ENCODE results near the gene MAP3K13. TPM values are rescaled to one million over a fixed set of nuclear protein-coding genes. Genes with fewer than 3 reads are reported as not detected.
A peak's percentile ranks its signal among the peaks of the same experiment; 100 is the strongest.

MAP3K13 gene
- total RNA-seq = 14.5 and 25.6 TPM in 2 replicates

DNA sequence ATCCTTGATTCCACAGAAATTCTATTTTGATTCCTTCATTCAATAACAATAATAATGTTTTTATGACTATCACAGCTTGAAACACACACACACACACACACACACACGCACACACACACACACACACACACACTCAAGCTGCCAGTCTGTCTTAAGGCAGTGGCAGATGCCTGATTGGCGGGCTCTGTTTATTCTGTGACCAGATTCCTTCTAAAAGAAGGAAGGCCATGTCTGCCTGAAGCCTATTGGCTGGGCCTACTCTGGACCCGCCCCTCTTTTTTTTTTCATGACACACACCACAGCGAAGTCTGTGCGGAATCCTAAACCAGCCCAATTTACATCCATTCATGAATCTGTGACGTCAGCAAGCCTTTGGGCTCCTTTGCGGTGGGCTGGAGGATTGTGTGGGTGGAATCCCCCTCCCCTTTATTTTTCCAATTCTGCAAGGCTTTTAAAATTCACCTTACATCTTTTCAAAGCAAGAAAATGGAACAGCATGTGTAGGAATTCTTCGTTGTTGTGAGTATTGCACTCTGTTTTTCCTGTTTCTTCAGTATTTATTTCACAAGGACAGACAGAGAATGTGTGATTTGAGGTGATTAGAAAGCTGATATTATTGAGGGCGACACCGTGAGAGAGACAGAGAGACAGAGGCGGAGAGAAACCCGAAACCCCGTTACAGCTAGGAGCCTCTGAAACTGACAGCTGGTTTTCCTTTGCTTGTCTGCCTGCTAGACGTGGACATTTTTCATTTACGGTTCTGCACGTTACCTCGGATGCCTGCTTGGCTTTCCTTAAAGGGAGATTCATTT lies at the start of gene MAP3K13:
MAP3K13 (plus strand) TSS at position 287 of the 812 bp plus-strand sequence. CDS start 65,446 bp downstream, outside the sequence.
- DNase-seq (ENCODE audit: low read depth) (peak; percentile 95), FAIRE-seq (peak; percentile 82)
- H3K4me3 ChIP-seq (ENCODE audit: low read depth, low read length) = peak within 1 kb of the TSS; percentile 50
- H3K36me3 ChIP-seq (ENCODE audit: control insufficient read depth, insufficient read depth, low read length) = no peaks in the 10 kb centered on the region
- TF ChIP-seq CTCF (IDR thresholded peaks at IDR 0.05; ENCODE audit: insufficient read depth, low read length, severe bottlenecking) = no peak
- H3K27me3 ChIP-seq (ENCODE audit: control insufficient read depth, insufficient read depth, low read length) = no peaks in the 10 kb centered on the region

DNA sequence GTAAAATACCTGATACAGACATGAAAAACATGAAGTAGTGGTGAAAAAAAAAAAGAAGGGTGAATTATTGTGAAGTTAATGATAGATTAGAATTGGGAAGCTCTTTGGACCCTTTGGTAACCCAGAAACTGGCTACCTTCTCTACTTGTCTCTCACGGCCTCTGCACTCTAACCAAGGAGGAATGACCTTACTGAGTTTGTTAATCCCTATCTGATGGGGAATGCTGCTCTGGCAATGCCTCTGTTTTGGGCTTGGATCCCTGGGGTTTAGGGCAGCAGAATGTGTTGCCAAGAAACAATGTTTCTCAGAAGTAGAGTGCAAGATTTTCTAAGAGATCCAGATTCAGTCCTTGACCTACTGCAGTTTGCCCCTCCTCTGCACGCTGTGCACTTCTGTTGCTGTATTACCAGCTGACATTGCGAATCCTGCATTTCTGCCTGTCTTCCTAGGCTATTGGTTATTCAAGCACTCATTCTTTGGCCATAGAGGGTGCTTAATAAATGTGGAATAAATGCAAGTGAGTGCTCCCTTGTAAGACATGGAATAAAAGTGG lies 49.2 kb upstream of the MAP3K13 start:
- FAIRE-seq (peak; percentile 68), DNase-seq (ENCODE audit: low read depth) (no peak)
- H3K36me3 ChIP-seq (ENCODE audit: control insufficient read depth, insufficient read depth, low read length) = no peaks in the 10 kb centered on the region
- no peaks in the 10 kb centered on the region for H3K27me3 ChIP-seq (ENCODE audit: control insufficient read depth, insufficient read depth, low read length)
- no peak for TF ChIP-seq CTCF (IDR thresholded peaks at IDR 0.05; ENCODE audit: insufficient read depth, low read length, severe bottlenecking)
- H3K4me3 ChIP-seq (ENCODE audit: low read depth, low read length) = no peak overlapping the region

DNA sequence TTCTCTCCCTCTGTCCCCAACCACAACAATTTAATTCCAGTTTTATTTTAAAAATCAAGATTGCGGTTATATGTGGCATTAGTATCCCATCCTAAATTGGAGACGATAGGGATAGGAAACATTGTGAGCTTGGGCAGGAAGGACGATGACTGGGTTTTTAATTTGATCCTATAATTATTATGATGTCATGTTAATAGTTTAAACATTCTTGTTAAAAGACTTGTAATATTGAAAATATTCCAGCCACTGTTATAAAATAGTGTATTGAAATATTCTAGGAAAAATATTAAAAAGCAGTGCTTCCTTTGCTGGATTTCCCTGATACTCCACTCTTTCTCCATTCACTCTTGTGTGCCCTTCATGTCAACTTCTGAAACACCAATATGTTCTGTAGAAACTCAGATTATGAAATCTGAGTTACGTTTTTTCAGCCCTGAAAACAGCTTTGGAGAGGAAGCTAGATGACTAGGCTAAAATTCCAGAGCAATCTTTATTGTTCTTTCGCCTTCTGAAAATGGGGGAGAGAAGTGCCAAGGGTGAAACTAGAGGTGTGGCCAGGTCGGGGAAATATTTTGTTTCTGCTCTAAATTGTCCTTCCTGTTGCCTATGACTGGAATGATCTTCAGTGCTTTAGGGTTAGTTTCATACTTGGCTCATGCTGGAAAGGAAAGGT lies 46.1 kb upstream of the MAP3K13 start:
- FAIRE-seq (no peak), DNase-seq (ENCODE audit: low read depth) (peak; percentile 90)
- TF ChIP-seq CTCF (IDR thresholded peaks at IDR 0.05; ENCODE audit: insufficient read depth, low read length, severe bottlenecking) = no peak
- Histone ChIP-seq H3K27me3 (ENCODE audit: control insufficient read depth, insufficient read depth, low read length) (no peaks in the 10 kb centered on the region), H3K4me3 (ENCODE audit: low read depth, low read length) (no peak overlapping the region), H3K36me3 (ENCODE audit: control insufficient read depth, insufficient read depth, low read length) (no peaks in the 10 kb centered on the region)

GRCh38 chr3:185317674-185318073 lies 45.3 kb upstream of the MAP3K13 start:
- Histone ChIP-seq H3K36me3 (ENCODE audit: control insufficient read depth, insufficient read depth, low read length) (no peaks in the 10 kb centered on the region), H3K27me3 (ENCODE audit: control insufficient read depth, insufficient read depth, low read length) (no peaks in the 10 kb centered on the region), H3K4me3 (ENCODE audit: low read depth, low read length) (no peak overlapping the region)
- FAIRE-seq = no peak
- no peak for TF ChIP-seq CTCF (IDR thresholded peaks at IDR 0.05; ENCODE audit: insufficient read depth, low read length, severe bottlenecking)
- peak; percentile 68 for DNase-seq (ENCODE audit: low read depth)

DNA sequence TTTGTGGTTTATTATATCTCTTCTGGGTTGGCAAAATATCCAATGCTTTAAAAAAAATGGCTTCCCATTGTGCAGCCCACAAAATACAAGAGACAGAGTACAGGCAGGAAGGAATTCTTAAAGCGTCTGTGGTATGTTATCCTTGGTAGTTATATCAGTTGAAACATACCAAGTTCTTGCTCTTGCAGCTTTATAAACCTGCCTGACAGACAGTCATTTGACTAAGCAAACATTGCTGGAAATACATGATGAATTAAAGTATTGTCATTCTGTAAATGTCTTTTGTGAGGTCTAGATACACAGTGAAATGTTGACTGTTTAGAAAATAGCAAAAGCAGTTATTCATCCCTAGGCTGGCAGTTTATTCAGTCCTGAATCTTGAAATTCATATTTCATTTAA lies 44.8 kb upstream of the MAP3K13 start:
- FAIRE-seq (no peak), DNase-seq (ENCODE audit: low read depth) (peak; percentile 70)
- TF ChIP-seq CTCF (IDR thresholded peaks at IDR 0.05; ENCODE audit: insufficient read depth, low read length, severe bottlenecking) = no peak

More for the DNA sequence above, 44.8 kb upstream of the MAP3K13 start:
- no peak overlapping the region for H3K4me3 ChIP-seq (ENCODE audit: low read depth, low read length)
- H3K27me3 ChIP-seq (ENCODE audit: control insufficient read depth, insufficient read depth, low read length) = no peaks in the 10 kb centered on the region
- H3K36me3 ChIP-seq (ENCODE audit: control insufficient read depth, insufficient read depth, low read length) = no peaks in the 10 kb centered on the region

Measured in bronchial epithelial cell (primary cell).